Sigmoid colon (tissue), 3 donors: ENCODE data around the gene XAGE3.
"Not testable (repeated sequence)": the region's sequence is repeated elsewhere in the genome, so short reads cannot be mapped to it uniquely, and the experiment has no call there.

ENCODE experiments used
- POLR2A ChIP-seq, 2 donors: fragments of 450-650 bp; IDR thresholded peaks; one replicate each; pipeline ENCODE4 v1.6.1; 2016; ENCODE audit warnings: antibody characterized with exemption in 2 of 2, mild to moderate bottlenecking in 2 of 2, moderate library complexity in 2 of 2
- TF ChIP-seq, protein P1 (sequence below), 4 experiments: fragments of 450-650 bp in 3 of 4; fragments of 200-600 bp in 1 of 4; IDR thresholded peaks; one replicate each; pipeline ENCODE4 v1.5.1; 2016 to 2019; ENCODE audit warnings: antibody characterized with exemption in 4 of 4, mild to moderate bottlenecking in 3 of 4, moderate library complexity in 2 of 4

DNA sequence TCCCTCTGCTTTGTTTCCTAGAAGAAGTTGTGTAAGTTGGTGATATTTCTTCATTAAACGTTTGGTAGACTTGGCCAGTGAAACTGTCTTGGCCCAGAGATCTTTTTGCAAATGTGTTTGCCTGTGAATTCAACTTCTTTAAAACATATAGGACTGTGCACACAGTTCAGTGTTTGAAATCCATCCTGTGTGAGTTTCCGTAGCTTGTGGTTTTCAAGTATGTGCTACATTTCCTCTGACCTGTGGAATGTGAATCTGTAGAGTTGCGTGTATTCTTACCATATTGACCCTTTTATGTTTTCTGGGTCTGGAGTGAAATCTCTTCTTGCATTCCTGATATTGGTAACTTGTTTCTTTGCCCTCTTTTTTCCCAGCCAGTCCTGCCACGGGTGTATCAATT lies 38.2 kb upstream of the XAGE3 start:
- TF ChIP-seq, protein P1, sequence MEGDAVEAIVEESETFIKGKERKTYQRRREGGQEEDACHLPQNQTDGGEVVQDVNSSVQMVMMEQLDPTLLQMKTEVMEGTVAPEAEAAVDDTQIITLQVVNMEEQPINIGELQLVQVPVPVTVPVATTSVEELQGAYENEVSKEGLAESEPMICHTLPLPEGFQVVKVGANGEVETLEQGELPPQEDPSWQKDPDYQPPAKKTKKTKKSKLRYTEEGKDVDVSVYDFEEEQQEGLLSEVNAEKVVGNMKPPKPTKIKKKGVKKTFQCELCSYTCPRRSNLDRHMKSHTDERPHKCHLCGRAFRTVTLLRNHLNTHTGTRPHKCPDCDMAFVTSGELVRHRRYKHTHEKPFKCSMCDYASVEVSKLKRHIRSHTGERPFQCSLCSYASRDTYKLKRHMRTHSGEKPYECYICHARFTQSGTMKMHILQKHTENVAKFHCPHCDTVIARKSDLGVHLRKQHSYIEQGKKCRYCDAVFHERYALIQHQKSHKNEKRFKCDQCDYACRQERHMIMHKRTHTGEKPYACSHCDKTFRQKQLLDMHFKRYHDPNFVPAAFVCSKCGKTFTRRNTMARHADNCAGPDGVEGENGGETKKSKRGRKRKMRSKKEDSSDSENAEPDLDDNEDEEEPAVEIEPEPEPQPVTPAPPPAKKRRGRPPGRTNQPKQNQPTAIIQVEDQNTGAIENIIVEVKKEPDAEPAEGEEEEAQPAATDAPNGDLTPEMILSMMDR (IDR thresholded peaks at IDR 0.05), result not testable (repeated sequence)
- TF ChIP-seq POLR2A (IDR thresholded peaks at IDR 0.05), result not testable (repeated sequence)
